Measurements from ENCODE around the gene FARS2.

Gene FARS2

DNA sequence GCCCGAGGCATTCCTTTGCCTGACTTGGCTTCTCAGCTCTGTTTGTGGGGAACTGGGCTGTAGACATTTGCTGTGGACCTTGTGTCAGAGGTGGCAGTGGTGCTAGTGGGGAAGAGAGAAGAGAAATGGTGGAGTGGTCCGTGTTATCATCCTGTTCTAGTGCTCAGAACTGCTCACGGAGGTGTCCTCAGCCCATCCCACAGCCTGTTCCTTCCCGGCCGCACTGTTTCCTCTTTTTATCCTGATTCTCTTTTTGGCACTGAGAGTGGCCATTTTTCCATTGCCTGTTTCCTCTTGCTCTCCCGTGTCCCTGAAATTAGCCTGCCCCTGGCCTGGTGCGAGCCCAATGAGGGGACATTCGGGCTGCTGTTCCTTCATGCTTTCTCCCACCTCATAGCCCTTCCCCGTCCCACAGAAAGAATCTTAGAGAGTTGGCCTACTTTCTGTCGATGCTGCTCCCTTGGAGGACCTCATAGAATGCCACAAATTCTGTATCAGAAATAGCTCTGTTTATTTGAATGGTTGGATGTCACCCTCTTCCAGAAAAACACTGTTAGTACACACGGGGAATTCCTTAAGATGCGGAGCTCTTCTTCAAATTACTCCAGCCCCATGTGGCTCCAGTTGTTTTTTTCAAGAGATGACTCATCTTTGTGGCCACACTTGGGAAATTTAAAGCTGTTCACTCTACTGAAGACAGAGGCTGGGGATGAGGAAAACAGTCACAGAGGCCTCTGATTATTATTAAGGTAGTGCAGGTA is 26.1 kb downstream of the FARS2 start:
- DNase-seq (ENCODE audit: low spot score), result peak; percentile 74

DNA sequence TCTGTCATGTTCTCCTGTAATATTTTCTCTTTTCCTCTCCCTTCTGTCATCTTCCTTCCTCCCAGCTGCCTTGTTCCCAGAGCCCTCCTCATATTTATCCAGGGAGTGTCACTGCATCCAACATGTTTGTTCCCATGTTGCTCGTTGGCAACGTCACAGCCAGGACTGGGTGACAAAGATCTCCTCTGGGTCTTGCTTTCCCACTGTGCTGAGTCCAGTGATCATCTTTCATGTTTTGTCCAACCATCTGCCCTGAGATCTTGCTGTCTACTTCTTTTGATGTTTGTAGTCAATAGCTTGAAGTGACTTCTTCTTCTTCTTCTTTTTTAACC is 26.6 kb downstream of the FARS2 start:
- DNase-seq (ENCODE audit: low spot score), result no peak

DNA sequence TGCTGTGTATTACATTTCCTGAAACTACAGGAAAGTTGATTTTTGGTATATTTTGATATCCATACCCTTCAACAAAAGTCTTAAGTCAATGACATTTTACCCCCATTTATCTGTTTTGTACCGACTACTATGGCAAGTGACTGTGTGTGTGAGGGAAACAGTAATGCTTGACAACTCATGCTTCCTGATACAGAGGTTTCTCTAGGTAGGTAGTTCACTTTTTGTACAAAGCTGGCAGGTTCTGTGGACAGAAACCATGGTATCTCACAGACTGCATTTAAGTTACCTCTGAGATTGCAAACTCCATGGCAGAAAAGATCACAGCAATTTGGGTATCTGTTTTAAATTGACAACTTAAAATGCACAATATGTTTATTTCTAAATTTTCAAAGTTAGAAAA is 28.8 kb downstream of the FARS2 start:
- DNase-seq (ENCODE audit: low spot score), result no peak

DNA sequence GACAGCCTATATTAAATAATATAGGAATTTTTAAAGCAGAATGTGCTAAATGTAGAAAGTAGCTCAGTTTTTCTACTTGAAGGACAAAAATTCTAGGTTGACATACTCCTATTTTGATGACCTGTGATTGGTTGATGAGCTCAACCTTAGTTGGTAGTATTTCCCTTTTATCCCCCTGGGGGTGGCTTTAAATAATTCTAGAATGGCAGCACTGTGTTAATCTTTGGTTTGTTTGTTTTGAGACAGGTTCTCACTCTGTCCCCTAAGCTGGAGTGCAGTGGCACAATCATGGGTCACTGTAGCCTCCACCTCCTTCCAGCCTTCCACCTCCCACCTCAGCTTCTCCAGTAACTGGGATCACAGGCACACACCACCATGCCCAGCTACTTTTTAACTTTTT is 29.2 kb downstream of the FARS2 start:
- DNase-seq (ENCODE audit: low spot score), result no peak

GRCh38 chr6:5292154-5292553 is 30.8 kb downstream of the FARS2 start:
- DNase-seq (ENCODE audit: low spot score), result no peak

GRCh38 chr6:5293692-5294091 is 32.4 kb downstream of the FARS2 start:
- DNase-seq (ENCODE audit: low spot score), result no peak

DNA sequence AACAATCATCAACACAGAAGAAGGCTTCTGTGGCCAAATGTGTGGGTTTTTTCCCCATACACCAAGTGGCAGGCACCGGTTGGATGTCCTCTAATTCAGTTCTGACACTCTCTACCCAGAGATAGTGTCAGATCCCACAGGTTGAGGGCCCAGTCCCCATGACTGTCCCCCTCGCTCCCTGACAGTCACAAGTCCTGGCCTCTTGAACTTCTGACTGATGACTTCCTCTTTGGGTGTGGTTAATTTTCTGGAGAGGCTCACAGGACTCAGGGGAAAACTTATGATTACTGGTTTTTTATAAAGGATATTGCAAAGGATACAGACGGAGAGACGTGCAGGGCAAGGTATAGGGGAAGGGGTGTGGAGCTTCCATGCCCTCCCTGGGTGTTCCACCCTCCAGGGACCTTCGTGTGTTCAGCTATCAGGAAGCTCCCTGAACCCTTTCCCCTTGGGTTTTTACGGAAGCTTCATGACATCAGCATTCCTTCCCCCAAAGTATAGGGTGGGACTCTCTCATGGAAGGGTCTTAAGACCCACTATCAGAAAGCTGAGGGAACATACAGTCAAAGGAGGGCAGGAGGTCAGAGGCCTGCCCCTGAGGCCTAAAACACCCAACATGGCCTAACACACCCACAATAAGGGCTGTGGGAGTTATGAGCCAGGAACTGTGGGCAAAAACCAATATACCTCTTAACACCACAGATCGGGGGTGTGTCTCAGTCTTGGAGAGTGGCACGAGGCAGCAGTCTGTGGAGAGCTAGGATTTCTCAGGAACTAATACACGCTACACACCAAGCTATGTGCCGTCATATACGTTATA is 33.3 kb downstream of the FARS2 start:
- DNase-seq (ENCODE audit: low spot score), result no peak

GRCh38 chr6:5295623-5296022 is 34.3 kb downstream of the FARS2 start:
- DNase-seq (ENCODE audit: low spot score), result no peak

DNA sequence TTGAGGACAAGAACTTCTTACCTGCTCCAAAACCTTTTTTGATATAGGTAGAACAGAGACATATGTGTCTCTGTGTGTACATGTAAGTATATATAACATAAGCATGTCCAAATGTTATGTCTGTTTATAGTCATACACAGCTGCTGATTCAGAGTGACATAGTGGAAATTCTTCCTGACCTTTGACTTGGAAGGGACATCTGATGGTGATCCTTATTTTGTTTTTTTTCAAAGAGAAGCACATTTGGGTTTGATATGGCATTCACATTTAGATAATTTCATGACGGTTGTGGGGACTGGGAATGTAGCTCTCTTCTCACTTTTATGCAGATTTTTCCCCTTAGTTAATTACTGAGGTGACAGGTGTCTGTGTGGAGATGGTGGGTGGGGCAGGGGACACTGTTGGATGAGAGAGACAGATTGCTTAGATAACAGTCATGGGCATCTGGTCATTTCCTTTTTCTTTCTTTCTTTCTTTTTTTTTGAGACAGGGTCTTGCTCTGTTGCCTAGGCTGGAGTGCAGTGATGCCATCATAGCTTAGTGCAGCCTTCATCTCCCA is 39.0 kb downstream of the FARS2 start:
- no peak for DNase-seq (ENCODE audit: low spot score)

DNA sequence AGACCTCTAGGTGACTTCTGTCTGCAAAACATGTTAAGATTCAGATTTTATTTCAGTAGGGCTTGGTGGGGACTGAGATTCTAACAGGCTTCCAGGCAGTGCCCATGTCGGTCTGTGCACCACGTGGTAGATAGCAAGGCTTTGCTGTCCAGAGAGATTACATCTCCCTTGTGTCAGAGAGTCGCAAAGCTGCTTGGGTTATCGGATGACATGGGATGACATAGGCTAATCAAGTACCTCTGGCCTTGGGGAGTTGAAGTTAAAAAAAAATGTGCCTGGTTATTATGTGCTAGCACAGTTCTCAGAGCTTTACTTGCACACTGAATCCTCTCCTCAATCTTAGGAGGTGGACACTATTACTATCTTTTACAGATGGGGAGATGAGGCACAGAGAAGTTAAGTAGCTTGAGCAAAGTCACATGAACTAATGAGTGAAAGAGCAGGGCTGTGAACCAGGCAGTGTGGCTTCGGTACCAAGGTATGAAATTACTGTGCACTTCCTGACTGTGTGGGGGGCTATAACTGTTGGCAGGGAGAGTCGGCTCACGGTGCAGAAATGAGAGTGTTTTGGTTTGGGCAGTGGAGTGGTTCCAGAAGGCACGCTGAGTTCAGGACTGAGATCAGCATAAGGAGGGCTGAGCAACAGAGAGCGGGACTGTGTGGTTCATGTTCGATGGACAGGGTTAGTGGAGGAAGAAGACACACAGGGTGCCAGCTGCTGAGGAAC is 41.1 kb downstream of the FARS2 start:
- no peak for DNase-seq (ENCODE audit: low spot score)

DNA sequence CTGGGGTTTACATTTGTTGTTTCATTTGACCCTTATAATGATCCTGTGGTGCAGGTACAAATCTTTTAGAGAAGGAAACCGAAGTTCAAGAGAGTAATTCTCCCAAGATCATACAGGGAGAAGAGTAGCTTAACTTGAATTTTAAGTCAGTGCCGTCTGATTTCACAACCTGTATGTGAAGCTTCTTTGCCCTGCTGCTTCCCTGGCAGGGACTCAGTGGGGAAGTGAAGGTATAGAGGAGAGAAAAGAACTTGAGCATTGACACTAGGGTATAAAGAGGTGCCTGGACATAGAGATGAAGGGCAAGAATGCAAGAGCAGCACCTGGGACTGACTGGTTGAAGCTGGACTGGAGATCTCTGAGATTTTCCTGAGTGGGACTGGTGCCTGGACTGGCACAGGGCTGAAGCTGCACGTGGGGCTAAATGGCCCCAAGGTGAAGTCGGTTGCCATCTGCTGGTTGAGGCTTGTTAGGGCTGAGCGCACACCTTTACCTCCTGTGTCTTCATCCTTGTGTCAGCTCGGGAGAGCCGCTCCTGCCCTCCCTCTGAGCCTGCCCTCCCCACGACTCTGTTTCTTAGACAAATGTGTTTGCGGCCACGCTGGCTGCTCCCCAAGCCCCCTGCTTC is 41.8 kb downstream of the FARS2 start:
- DNase-seq (ENCODE audit: low spot score), result no peak

GRCh38 chr6:5303682-5304081 is 42.4 kb downstream of the FARS2 start:
- no peak for DNase-seq (ENCODE audit: low spot score)

GRCh38 chr6:5305968-5306626 is 44.8 kb downstream of the FARS2 start:
- DNase-seq (ENCODE audit: low spot score), result no peak

GRCh38 chr6:5307058-5307457 is 45.7 kb downstream of the FARS2 start:
- no peak for DNase-seq (ENCODE audit: low spot score)

- no peak for DNase-seq (ENCODE audit: low spot score)
These were observed 46.8 kb downstream of the FARS2 start for GRCh38 chr6:5308066-5308465.

DNA sequence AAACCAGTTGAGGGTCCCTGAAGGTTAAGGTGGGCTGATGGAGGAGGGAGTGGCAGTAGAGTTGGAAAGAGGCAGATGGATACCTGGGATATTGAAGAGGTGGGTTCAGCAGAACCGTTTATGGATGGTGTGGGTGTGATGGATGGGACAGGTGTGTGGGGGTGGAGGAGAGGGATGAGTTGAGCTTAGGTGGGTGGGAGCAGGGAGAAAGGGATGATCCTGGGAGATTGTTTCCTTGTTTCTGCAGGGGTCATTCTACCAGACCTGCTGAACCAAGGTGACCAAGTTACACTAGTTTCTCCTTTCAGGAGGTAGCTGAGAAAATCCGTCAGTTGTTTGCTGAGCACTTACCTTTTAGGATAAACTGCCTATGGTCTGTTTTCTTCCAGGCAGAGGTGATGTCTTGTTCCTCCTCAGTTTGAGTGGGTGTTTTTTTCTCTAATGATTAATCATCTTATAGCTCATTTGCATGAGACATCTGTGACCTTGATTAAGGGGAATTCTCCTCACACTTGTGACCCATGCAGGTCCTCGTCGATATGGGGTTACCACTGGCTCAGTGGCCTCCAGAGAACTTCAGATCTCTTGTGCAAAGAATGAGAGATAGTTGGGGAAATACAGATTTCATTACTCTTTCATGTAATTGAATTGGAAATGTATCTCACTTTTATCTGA is 53.0 kb downstream of the FARS2 start:
- no peak for DNase-seq (ENCODE audit: low spot score)

- DNase-seq (ENCODE audit: low spot score), result peak; percentile 51
These were observed 54.6 kb downstream of the FARS2 start for GRCh38 chr6:5315881-5316280.

- DNase-seq (ENCODE audit: low spot score), result no peak
These were observed 55.6 kb downstream of the FARS2 start for GRCh38 chr6:5316951-5317350.

- DNase-seq (ENCODE audit: low spot score), result no peak
These were observed 57.4 kb downstream of the FARS2 start for GRCh38 chr6:5318617-5319272.

GRCh38 chr6:5323979-5324378 is 62.7 kb downstream of the FARS2 start:
- DNase-seq (ENCODE audit: low spot score), result no peak

GRCh38 chr6:5325173-5325572 is 63.9 kb downstream of the FARS2 start:
- no peak for DNase-seq (ENCODE audit: low spot score)

Data from AG08396 (cell line).